ENCODE results near the gene MYO1H.

Gene MYO1H

GRCh38 chr12:109475993-109476806 is 128.5 kb downstream of the MYO1H start:
- Histone ChIP-seq H3K4me3 (ENCODE audit: low read depth, low read length) (peak overlapping the region; percentile 84), H3K27me3 (no peaks in the 10 kb centered on the region), H3K9me3 (no peaks in the 10 kb centered on the region), H3K36me3 (no peaks in the 10 kb centered on the region), H3K4me1 (no peaks in the 10 kb centered on the region; the same call in 1 of the 2 replicates)
- TF ChIP-seq CTCF (IDR thresholded peaks at IDR 0.05; ENCODE audit: low read depth, low read length) = no peak
- DNase-seq = no peak

- Histone ChIP-seq H3K27me3 (no peaks in the 10 kb centered on the region), H3K9me3 (no peaks in the 10 kb centered on the region), H3K36me3 (no peaks in the 10 kb centered on the region), H3K4me1 (no peaks in the 10 kb centered on the region; the same call in 1 of the 2 replicates), H3K4me3 (ENCODE audit: low read depth, low read length) (peak overlapping the region; percentile 84)
- no peak for DNase-seq
- TF ChIP-seq CTCF (IDR thresholded peaks at IDR 0.05; ENCODE audit: low read depth, low read length) = no peak
These were observed 129.1 kb downstream of the MYO1H start for GRCh38 chr12:109476807-109477184.

GRCh38 chr12:109477185-109477962 is 129.7 kb downstream of the MYO1H start, which contains the start of the genes KCTD10 and UBE3B:
KCTD10 (minus strand) TSS chr12:109477300; CDS start chr12:109477262, 38 bp downstream.
UBE3B (plus strand) TSS chr12:109477634; CDS start chr12:109483552, 5,918 bp downstream.
- Histone ChIP-seq H3K4me3 (ENCODE audit: low read depth, low read length) (peak within 1 kb of the TSS; percentile 84), H3K9me3 (no peaks in the 10 kb centered on the region), H3K27me3 (no peaks in the 10 kb centered on the region), H3K36me3 (no peaks in the 10 kb centered on the region), H3K4me1 (no peaks in the 10 kb centered on the region; the same call in 1 of the 2 replicates)
- DNase-seq = peak; percentile 94
- no peak for TF ChIP-seq CTCF (IDR thresholded peaks at IDR 0.05; ENCODE audit: low read depth, low read length)

GRCh38 chr12:109477963-109478315 is 130.2 kb downstream of the MYO1H start:
- Histone ChIP-seq H3K4me1 (no peaks in the 10 kb centered on the region; the same call in 1 of the 2 replicates), H3K36me3 (no peaks in the 10 kb centered on the region), H3K9me3 (no peaks in the 10 kb centered on the region), H3K27me3 (no peaks in the 10 kb centered on the region), H3K4me3 (ENCODE audit: low read depth, low read length) (peak overlapping the region; percentile 84)
- TF ChIP-seq CTCF (IDR thresholded peaks at IDR 0.05; ENCODE audit: low read depth, low read length) = no peak
- no peak for DNase-seq

- Histone ChIP-seq H3K4me3 (ENCODE audit: low read depth, low read length) (no peak overlapping the region), H3K27me3 (no peaks in the 10 kb centered on the region), H3K9me3 (no peaks in the 10 kb centered on the region), H3K36me3 (peaks cover 1% of the 10 kb centered on the region), H3K4me1 (no peaks in the 10 kb centered on the region; the same call in 1 of the 2 replicates)
- no peak for DNase-seq
- no peak for TF ChIP-seq CTCF (IDR thresholded peaks at IDR 0.05; ENCODE audit: low read depth, low read length)
These were observed 132.1 kb downstream of the MYO1H start for GRCh38 chr12:109479761-109480160.

Measured in BE2C (cell line).